HEK293 (cell line): ENCODE data around the gene BLOC1S1.
A peak's percentile ranks its signal among the peaks of the same experiment; 100 is the strongest.

Experiments
- SP2 ChIP-seq: fragments of 450-650 bp; formaldehyde crosslinking; IDR thresholded peaks from 2 replicates; pipeline ENCODE4 v1.5.1; 2016; ENCODE audit warnings: missing biosample characterization, missing genetic modification characterization
- SP3 ChIP-seq: fragments of 450-650 bp; formaldehyde crosslinking; IDR thresholded peaks from 2 replicates; pipeline ENCODE4 v1.5.1; 2016; ENCODE audit warnings: missing biosample characterization, missing genetic modification characterization
- ZFP3 ChIP-seq: fragments of 450-650 bp; formaldehyde crosslinking; IDR thresholded peaks from 2 replicates; pipeline ENCODE4 v1.5.1; 2016; ENCODE audit warnings: low read depth, missing biosample characterization, missing genetic modification characterization
- ZFP37 ChIP-seq: fragments of 450-650 bp; formaldehyde crosslinking; IDR thresholded peaks from 2 replicates; pipeline ENCODE4 v1.5.1; 2016; ENCODE audit warnings: missing biosample characterization, missing genetic modification characterization
- ZNF138 ChIP-seq: fragments of 450-650 bp; formaldehyde crosslinking; IDR thresholded peaks from 2 replicates; pipeline ENCODE4 v1.5.1; 2016; ENCODE audit warnings: missing biosample characterization, missing genetic modification characterization, borderline replicate concordance
- ZNF140 ChIP-seq: fragments of 450-650 bp; formaldehyde crosslinking; IDR thresholded peaks from 2 replicates; pipeline ENCODE4 v1.5.1; 2016; ENCODE audit warnings: missing biosample characterization, missing genetic modification characterization
- ZNF146 ChIP-seq: fragments of 450-650 bp; formaldehyde crosslinking; IDR thresholded peaks from 2 replicates; pipeline ENCODE4 v1.5.1; 2016; ENCODE audit warnings: missing biosample characterization, missing genetic modification characterization
- ZNF16 ChIP-seq: fragments of 450-650 bp; formaldehyde crosslinking; IDR thresholded peaks from 2 replicates; pipeline ENCODE4 v1.5.1; 2016; ENCODE audit warnings: low read depth, missing biosample characterization, missing genetic modification characterization
- ZNF174 ChIP-seq: fragments of 450-650 bp; formaldehyde crosslinking; IDR thresholded peaks from 2 replicates; pipeline ENCODE4 v1.5.0; 2017; ENCODE audit warnings: missing biosample characterization, mild to moderate bottlenecking, missing genetic modification characterization
- ZNF2 ChIP-seq: fragments of 450-650 bp; formaldehyde crosslinking; IDR thresholded peaks from 2 replicates; pipeline ENCODE4 v1.5.1; 2016; ENCODE audit warnings: missing biosample characterization, missing genetic modification characterization
- ZNF23 ChIP-seq: fragments of 450-650 bp; formaldehyde crosslinking; IDR thresholded peaks from 2 replicates; pipeline ENCODE4 v1.5.1; 2016; ENCODE audit warnings: missing biosample characterization, missing genetic modification characterization, borderline replicate concordance
- ZNF302 ChIP-seq: fragments of 450-650 bp; formaldehyde crosslinking; IDR thresholded peaks from 2 replicates; pipeline ENCODE4 v1.5.1; 2016; ENCODE audit warnings: missing biosample characterization, missing genetic modification characterization, low read depth
- ZNF311 ChIP-seq: fragments of 450-650 bp; formaldehyde crosslinking; IDR thresholded peaks from 2 replicates; pipeline ENCODE4 v1.5.1; 2017; ENCODE audit warnings: missing biosample characterization, missing genetic modification characterization, borderline replicate concordance
- ZNF350 ChIP-seq: fragments of 450-650 bp; formaldehyde crosslinking; IDR thresholded peaks from 2 replicates; pipeline ENCODE4 v1.5.0; 2017; ENCODE audit warnings: missing biosample characterization, mild to moderate bottlenecking, missing genetic modification characterization
- ZNF423 ChIP-seq: fragments of 450-650 bp; formaldehyde crosslinking; IDR thresholded peaks from 2 replicates; pipeline ENCODE4 v1.5.1; 2016; ENCODE audit warnings: missing biosample characterization, missing genetic modification characterization
- ZNF501 ChIP-seq: fragments of 450-650 bp; formaldehyde crosslinking; IDR thresholded peaks from 2 replicates; pipeline ENCODE4 v1.5.1; 2016; ENCODE audit warnings: missing biosample characterization, missing genetic modification characterization
- ZNF560 ChIP-seq: fragments of 450-650 bp; formaldehyde crosslinking; IDR thresholded peaks from 2 replicates; pipeline ENCODE4 v1.5.1; 2017; ENCODE audit warnings: missing biosample characterization, missing genetic modification characterization, borderline replicate concordance
- ZNF670 ChIP-seq: fragments of 450-650 bp; formaldehyde crosslinking; IDR thresholded peaks from 2 replicates; pipeline ENCODE4 v1.5.1; 2016; ENCODE audit warnings: missing biosample characterization, missing genetic modification characterization, low read depth
- ZNF768 ChIP-seq: fragments of 450-650 bp; formaldehyde crosslinking; IDR thresholded peaks from 2 replicates; pipeline ENCODE4 v1.5.1; 2018; ENCODE audit warnings: missing biosample characterization, mild to moderate bottlenecking, missing genetic modification characterization
- ZNF777 ChIP-seq: fragments of 450-650 bp; formaldehyde crosslinking; IDR thresholded peaks from 2 replicates; pipeline ENCODE4 v1.5.1; 2017; ENCODE audit warnings: missing biosample characterization, missing genetic modification characterization, borderline replicate concordance
- ZNF785 ChIP-seq: fragments of 450-650 bp; formaldehyde crosslinking; IDR thresholded peaks from 2 replicates; pipeline ENCODE4 v1.5.1; 2016; ENCODE audit warnings: missing biosample characterization, missing genetic modification characterization
- ZNF792 ChIP-seq: fragments of 450-650 bp; formaldehyde crosslinking; IDR thresholded peaks from 2 replicates; pipeline ENCODE4 v1.5.1; 2016; ENCODE audit warnings: missing biosample characterization, missing genetic modification characterization
- TF ChIP-seq, protein P1 (sequence below): fragments of 450-650 bp; formaldehyde crosslinking; IDR thresholded peaks from 2 replicates; pipeline ENCODE4 v1.5.1; 2016; ENCODE audit warnings: missing biosample characterization, missing genetic modification characterization
- TF ChIP-seq, protein P2 (sequence below): fragments of 450-650 bp; formaldehyde crosslinking; IDR thresholded peaks from 2 replicates; pipeline ENCODE4 v1.5.1; 2016; ENCODE audit warnings: missing biosample characterization, missing genetic modification characterization
- TF ChIP-seq, protein P3 (sequence below): fragments of 450-650 bp; formaldehyde crosslinking; IDR thresholded peaks from 2 replicates; pipeline ENCODE4 v1.5.1; 2016; ENCODE audit warnings: missing biosample characterization, missing genetic modification characterization
- TF ChIP-seq, protein P4 (sequence below): fragments of 450-650 bp; formaldehyde crosslinking; IDR thresholded peaks from 2 replicates; pipeline ENCODE4 v1.5.1; 2016; ENCODE audit warnings: missing biosample characterization, missing genetic modification characterization
- TF ChIP-seq, protein P5 (sequence below): fragments of 450-650 bp; formaldehyde crosslinking; IDR thresholded peaks from 2 replicates; pipeline ENCODE4 v1.5.1; 2016; ENCODE audit warnings: missing biosample characterization, missing genetic modification characterization, borderline replicate concordance
- TF ChIP-seq, protein P6 (sequence below): fragments of 450-650 bp; formaldehyde crosslinking; IDR thresholded peaks from 2 replicates; pipeline ENCODE4 v1.5.1; 2016; ENCODE audit warnings: missing biosample characterization, missing genetic modification characterization, low read depth

Gene BLOC1S1

DNA sequence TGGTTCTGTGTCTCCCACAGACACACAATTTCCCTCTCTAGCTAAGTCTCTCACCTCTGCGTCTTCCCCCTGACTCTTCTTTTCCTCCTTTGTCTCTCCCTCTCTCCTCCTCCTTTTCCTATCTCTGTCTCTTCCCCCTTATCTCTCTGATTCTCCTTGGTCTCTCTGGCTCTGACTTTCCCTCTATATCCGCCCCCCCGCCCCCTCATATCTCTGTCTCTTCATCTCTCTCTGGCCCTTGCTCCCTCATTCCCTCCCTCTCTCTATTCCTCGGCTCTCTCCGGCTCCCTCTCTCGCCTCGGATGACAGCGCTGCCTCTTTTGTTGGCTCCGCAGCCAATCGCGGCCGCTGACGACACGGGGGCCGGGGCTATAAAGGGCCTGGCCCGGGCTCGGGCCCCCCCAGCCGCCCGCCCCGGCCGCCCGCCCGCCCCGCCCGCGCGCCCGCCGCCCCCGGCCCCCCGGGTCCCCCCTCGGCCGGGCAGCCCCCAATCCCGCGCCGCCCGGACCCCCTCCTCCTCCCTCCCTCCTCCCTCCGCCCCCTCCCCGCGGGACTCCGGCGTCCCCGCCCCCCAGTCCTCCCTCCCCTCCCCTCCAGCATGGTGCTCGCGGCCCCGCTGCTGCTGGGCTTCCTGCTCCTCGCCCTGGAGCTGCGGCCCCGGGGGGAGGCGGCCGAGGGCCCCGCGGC is 27.0 kb downstream of the BLOC1S1 start, which contains the start of gene GDF11 (continued):
- no peak for TF ChIP-seq ZNF2
- TF ChIP-seq, protein P1, sequence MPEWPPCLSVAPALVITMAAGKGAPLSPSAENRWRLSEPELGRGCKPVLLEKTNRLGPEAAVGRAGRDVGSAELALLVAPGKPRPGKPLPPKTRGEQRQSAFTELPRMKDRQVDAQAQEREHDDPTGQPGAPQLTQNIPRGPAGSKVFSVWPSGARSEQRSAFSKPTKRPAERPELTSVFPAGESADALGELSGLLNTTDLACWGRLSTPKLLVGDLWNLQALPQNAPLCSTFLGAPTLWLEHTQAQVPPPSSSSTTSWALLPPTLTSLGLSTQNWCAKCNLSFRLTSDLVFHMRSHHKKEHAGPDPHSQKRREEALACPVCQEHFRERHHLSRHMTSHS (tag by site-specific recombination): no peak
- no peak for TF ChIP-seq ZFP3 (tag by site-specific recombination)
- TF ChIP-seq ZNF350 (tag by site-specific recombination): no peak
- TF ChIP-seq SP2 (tag by site-specific recombination): peak; percentile 56
- TF ChIP-seq, protein P2, sequence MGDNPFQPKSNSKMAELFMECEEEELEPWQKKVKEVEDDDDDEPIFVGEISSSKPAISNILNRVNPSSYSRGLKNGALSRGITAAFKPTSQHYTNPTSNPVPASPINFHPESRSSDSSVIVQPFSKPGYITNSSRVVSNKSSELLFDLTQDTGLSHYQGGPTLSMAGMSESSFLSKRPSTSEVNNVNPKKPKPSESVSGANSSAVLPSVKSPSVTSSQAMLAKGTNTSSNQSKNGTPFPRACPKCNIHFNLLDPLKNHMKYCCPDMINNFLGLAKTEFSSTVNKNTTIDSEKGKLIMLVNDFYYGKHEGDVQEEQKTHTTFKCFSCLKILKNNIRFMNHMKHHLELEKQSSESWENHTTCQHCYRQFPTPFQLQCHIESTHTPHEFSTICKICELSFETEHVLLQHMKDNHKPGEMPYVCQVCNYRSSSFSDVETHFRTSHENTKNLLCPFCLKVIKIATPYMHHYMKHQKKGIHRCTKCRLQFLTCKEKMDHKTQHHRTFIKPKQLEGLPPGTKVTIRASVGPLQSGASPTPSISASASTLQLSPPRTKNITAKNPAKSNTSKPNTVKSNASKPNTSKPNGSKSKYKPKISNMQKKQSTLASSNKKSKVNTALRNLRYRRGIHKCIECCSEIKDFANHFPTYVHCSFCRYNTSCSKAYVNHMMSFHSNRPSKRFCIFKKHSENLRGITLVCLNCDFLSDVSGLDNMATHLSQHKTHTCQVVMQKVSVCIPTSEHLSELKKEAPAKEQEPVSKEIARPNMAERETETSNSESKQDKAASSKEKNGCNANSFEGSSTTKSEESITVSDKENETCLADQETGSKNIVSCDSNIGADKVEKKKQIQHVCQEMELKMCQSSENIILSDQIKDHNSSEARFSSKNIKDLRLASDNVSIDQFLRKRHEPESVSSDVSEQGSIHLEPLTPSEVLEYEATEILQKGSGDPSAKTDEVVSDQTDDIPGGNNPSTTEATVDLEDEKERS: no peak
- TF ChIP-seq, protein P3, sequence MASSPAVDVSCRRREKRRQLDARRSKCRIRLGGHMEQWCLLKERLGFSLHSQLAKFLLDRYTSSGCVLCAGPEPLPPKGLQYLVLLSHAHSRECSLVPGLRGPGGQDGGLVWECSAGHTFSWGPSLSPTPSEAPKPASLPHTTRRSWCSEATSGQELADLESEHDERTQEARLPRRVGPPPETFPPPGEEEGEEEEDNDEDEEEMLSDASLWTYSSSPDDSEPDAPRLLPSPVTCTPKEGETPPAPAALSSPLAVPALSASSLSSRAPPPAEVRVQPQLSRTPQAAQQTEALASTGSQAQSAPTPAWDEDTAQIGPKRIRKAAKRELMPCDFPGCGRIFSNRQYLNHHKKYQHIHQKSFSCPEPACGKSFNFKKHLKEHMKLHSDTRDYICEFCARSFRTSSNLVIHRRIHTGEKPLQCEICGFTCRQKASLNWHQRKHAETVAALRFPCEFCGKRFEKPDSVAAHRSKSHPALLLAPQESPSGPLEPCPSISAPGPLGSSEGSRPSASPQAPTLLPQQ (tag by site-specific recombination): peak; percentile 61
- TF ChIP-seq ZNF785 (tag by site-specific recombination): 0 out of 2 replicates have a peak, but pooled peaks have one; percentile 67
- TF ChIP-seq, protein P4, sequence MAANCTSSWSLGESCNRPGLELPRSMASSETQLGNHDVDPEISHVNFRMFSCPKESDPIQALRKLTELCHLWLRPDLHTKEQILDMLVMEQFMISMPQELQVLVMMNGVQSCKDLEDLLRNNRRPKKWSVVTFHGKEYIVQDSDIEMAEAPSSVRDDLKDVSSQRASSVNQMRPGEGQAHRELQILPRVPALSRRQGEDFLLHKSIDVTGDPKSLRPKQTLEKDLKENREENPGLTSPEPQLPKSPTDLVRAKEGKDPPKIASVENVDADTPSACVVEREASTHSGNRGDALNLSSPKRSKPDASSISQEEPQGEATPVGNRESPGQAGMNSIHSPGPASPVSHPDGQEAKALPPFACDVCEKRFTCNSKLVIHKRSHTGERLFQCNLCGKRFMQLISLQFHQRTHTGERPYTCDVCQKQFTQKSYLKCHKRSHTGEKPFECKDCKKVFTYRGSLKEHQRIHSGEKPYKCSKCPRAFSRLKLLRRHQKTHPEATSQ: no peak
- TF ChIP-seq ZNF768 (tag by site-specific recombination): no peak
- TF ChIP-seq ZNF560: no peak
- no peak for TF ChIP-seq ZNF501 (tag by site-specific recombination)
- no peak for TF ChIP-seq ZNF16
- no peak for TF ChIP-seq ZNF792
- no peak for TF ChIP-seq ZNF140 (tag by site-specific recombination)
- no peak; the same call in 1 of the 2 replicates for TF ChIP-seq ZNF777
- peak; percentile 51 for TF ChIP-seq SP3 (tag by site-specific recombination)
- TF ChIP-seq ZNF146: no peak
- TF ChIP-seq ZNF138 (tag by site-specific recombination): no peak
- TF ChIP-seq, protein P5, sequence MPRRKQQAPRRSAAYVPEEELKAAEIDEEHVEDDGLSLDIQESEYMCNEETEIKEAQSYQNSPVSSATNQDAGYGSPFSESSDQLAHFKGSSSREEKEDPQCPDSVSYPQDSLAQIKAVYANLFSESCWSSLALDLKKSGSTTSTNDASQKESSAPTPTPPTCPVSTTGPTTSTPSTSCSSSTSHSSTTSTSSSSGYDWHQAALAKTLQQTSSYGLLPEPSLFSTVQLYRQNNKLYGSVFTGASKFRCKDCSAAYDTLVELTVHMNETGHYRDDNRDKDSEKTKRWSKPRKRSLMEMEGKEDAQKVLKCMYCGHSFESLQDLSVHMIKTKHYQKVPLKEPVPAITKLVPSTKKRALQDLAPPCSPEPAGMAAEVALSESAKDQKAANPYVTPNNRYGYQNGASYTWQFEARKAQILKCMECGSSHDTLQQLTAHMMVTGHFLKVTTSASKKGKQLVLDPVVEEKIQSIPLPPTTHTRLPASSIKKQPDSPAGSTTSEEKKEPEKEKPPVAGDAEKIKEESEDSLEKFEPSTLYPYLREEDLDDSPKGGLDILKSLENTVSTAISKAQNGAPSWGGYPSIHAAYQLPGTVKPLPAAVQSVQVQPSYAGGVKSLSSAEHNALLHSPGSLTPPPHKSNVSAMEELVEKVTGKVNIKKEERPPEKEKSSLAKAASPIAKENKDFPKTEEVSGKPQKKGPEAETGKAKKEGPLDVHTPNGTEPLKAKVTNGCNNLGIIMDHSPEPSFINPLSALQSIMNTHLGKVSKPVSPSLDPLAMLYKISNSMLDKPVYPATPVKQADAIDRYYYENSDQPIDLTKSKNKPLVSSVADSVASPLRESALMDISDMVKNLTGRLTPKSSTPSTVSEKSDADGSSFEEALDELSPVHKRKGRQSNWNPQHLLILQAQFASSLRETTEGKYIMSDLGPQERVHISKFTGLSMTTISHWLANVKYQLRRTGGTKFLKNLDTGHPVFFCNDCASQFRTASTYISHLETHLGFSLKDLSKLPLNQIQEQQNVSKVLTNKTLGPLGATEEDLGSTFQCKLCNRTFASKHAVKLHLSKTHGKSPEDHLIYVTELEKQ (tag by site-specific recombination): no peak
- TF ChIP-seq ZNF311 (tag by site-specific recombination): no peak
- no peak for TF ChIP-seq ZNF174 (tag by site-specific recombination)
- TF ChIP-seq ZNF670: no peak
- TF ChIP-seq ZFP37: no peak
- no peak for TF ChIP-seq ZNF302
- no peak for TF ChIP-seq ZNF423 (tag by site-specific recombination)
- no peak for TF ChIP-seq ZNF23 (tag by site-specific recombination)
- TF ChIP-seq, protein P6, sequence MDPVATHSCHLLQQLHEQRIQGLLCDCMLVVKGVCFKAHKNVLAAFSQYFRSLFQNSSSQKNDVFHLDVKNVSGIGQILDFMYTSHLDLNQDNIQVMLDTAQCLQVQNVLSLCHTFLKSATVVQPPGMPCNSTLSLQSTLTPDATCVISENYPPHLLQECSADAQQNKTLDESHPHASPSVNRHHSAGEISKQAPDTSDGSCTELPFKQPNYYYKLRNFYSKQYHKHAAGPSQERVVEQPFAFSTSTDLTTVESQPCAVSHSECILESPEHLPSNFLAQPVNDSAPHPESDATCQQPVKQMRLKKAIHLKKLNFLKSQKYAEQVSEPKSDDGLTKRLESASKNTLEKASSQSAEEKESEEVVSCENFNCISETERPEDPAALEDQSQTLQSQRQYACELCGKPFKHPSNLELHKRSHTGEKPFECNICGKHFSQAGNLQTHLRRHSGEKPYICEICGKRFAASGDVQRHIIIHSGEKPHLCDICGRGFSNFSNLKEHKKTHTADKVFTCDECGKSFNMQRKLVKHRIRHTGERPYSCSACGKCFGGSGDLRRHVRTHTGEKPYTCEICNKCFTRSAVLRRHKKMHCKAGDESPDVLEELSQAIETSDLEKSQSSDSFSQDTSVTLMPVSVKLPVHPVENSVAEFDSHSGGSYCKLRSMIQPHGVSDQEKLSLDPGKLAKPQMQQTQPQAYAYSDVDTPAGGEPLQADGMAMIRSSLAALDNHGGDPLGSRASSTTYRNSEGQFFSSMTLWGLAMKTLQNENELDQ: no peak
